Hepatocyte (in vitro differentiated cells): ENCODE results near the gene GPC3.

Experiments
- EZH2 ChIP-seq: fragments of 200-600 bp; sonication (generic); IDR thresholded peaks from 2 replicates; pipeline ENCODE4 v1.6.1; 2016; ENCODE audit warnings: antibody characterized with exemption, mild to moderate bottlenecking, borderline replicate concordance
- EZH2phosphoT487 ChIP-seq: fragments of 200-600 bp; sonication (generic); IDR thresholded peaks from one replicate; pipeline ENCODE4 v1.6.1; 2018; ENCODE audit warnings: antibody characterized with exemption, mild to moderate bottlenecking, low read depth, moderate library complexity; ENCODE audit not compliant: unreplicated experiment, severe bottlenecking
- TF ChIP-seq, protein P1 (sequence below): fragments of 200-600 bp; sonication (generic); IDR thresholded peaks from 2 replicates; pipeline ENCODE4 v1.5.1; 2016; ENCODE audit warnings: antibody characterized with exemption, mild to moderate bottlenecking; ENCODE audit not compliant: poor library complexity

DNA sequence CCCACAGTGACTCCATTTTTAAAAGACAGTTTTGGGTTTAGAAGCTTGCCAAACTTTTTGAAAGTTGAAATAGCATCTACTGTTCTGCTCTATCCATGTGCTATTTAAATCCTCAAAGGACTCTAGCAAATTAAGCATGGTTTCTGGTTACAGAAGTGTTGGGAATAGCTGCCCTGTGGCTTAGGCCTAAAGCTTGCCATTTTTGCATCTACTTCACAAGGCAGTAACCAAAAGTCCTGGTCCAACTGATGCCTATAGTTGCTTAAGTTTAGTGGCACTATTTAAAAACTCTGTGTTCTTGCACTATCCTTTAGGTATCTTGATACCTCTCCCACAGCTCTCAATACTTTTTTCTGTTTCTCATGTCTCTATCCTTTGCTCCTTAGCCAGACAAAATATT lies 319.1 kb downstream of the GPC3 start:
- TF ChIP-seq, protein P1, sequence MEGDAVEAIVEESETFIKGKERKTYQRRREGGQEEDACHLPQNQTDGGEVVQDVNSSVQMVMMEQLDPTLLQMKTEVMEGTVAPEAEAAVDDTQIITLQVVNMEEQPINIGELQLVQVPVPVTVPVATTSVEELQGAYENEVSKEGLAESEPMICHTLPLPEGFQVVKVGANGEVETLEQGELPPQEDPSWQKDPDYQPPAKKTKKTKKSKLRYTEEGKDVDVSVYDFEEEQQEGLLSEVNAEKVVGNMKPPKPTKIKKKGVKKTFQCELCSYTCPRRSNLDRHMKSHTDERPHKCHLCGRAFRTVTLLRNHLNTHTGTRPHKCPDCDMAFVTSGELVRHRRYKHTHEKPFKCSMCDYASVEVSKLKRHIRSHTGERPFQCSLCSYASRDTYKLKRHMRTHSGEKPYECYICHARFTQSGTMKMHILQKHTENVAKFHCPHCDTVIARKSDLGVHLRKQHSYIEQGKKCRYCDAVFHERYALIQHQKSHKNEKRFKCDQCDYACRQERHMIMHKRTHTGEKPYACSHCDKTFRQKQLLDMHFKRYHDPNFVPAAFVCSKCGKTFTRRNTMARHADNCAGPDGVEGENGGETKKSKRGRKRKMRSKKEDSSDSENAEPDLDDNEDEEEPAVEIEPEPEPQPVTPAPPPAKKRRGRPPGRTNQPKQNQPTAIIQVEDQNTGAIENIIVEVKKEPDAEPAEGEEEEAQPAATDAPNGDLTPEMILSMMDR = no peak
- TF ChIP-seq EZH2 = no peak
- no peak for TF ChIP-seq EZH2phosphoT487
